HUES64 (cell line): ENCODE measurements around the gene C15orf61.

ENCODE experiments used
- H3K27ac ChIP-seq: 2 replicates; pipeline ENCODE4 v1.7.0; 2013; ENCODE audit warnings: low read depth, low read length, inconsistent platforms
- H3K27me3 ChIP-seq: 2 replicates; pipeline ENCODE4 v1.6.1; 2013; ENCODE audit warnings: mild to moderate bottlenecking, low read length; ENCODE audit not compliant: insufficient read depth
- H3K36me3 ChIP-seq: 2 replicates; pipeline ENCODE4 v1.6.1; 2013; ENCODE audit warnings: mild to moderate bottlenecking, low read length; ENCODE audit not compliant: insufficient read depth
- H3K4me1 ChIP-seq: 2 replicates; pipeline ENCODE4 v1.6.1; 2013; ENCODE audit warnings: mild to moderate bottlenecking, low read length, moderate library complexity; ENCODE audit not compliant: insufficient read depth
- H3K4me3 ChIP-seq: 2 replicates; pipeline ENCODE4 v1.5.1; 2013; ENCODE audit warnings: mild to moderate bottlenecking, low read length, moderate library complexity
- H3K9ac ChIP-seq: 2 replicates; pipeline ENCODE4 v1.6.1; 2013; ENCODE audit warnings: mild to moderate bottlenecking, low read depth, low read length
- H3K9me3 ChIP-seq: 2 replicates; pipeline ENCODE4 v1.6.1; 2013; ENCODE audit warnings: low read depth, low read length; ENCODE audit not compliant: insufficient read depth
- WGBS: fragments of 150-250, 120-280 bp; methylation state at CpG from one replicate; pipeline ENCODE4 v1.1.7; 2013; ENCODE audit warnings: missing lambda C conversion rate; 5-methylcytosine and 5-hydroxymethylcytosine counted together

Gene C15orf61

GRCh38 chr15:67504796-67505195, 16.1 kb upstream of the C15orf61 start:
- Histone ChIP-seq H3K36me3 (no peaks in the 10 kb centered on the region), H3K27ac (no peak overlapping the region), H3K9me3 (no peaks in the 10 kb centered on the region), H3K4me1 (peaks cover 22% of the 10 kb centered on the region), H3K27me3 (no peaks in the 10 kb centered on the region), H3K4me3 (no peak overlapping the region), H3K9ac (no peak overlapping the region)
- WGBS: 95% methylated on average over 5 of the region's 5 CpGs

GRCh38 chr15:67505675-67506572, 15.0 kb upstream of the C15orf61 start:
- Histone ChIP-seq H3K9ac (no peak overlapping the region), H3K27me3 (no peaks in the 10 kb centered on the region), H3K9me3 (no peaks in the 10 kb centered on the region), H3K4me3 (no peak overlapping the region), H3K4me1 (peaks cover 22% of the 10 kb centered on the region), H3K36me3 (no peaks in the 10 kb centered on the region), H3K27ac (no peak overlapping the region)
- WGBS: 95% methylated on average over 2 of the region's 5 CpGs

DNA sequence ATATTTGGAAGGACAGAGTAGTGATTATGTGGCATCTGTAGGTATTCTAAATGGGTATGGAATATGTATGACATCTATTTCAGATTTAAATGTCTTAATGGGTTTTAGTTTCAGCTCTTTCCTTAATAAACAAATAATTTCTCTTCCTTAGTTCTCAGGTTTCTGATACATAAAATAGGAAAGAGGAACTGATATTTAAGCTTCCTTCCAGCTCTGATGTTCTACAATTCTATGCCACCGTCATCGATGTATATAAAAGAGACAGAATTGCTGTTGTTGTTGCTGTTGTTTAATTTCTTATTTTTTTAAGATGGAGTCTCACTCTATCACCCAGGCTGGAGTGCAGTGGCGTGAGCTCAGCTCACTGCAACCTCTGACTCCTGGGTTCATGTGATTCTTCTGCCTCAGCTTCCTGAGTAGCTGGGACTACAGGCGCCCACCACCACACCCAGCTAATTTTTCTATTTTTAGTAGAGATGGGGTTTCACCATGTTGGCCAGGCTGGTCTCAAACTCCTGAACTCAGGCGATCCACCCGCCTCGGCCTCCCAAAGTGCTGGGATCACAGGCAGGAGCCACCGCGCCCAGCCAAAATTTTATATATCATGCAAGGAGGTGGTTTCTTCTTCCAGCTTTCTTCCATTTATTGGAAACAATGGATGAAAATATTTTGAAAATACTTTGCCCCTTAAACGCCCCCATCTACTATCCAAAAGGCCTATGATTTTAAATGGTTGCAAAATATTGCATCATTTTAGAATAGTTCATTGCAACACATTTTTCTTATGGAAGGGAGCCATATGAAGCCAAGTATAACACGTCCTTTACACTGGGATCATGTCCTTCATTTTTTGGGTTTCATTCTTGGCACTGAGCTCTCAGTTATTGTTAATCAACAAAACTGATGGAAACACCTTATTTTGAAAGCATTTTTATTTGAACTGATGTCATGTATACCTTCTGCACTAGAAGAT, 13.9 kb upstream of the C15orf61 start:
- H3K4me1 ChIP-seq: peaks cover 14% of the 10 kb centered on the region
- no peak overlapping the region for H3K27ac ChIP-seq
- no peak overlapping the region for H3K9ac ChIP-seq
- WGBS: 96% methylated on average over 9 of the region's 11 CpGs
- no peaks in the 10 kb centered on the region for H3K27me3 ChIP-seq
- H3K36me3 ChIP-seq: no peaks in the 10 kb centered on the region
- H3K9me3 ChIP-seq: no peaks in the 10 kb centered on the region
- no peak overlapping the region for H3K4me3 ChIP-seq

DNA sequence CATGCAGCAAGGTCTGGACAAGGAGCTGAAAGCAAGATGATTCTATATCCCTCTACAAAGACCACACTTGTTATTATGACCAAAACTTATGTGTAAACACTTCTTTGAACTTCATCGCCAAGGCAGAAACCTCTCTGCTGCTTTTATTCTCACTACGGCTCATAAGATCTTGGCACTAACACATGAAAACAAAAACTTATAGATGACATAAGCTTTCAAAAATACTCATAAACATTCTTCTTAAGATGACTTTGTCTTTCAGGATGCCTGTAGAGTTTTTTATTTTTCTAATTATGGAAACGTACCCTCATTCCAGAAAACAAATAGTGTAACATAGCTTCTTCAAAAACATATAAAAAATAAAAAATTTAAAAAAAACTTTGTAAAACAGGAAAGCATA, 12.5 kb upstream of the C15orf61 start:
- Histone ChIP-seq H3K9me3 (no peaks in the 10 kb centered on the region), H3K27me3 (no peaks in the 10 kb centered on the region), H3K4me3 (no peak overlapping the region), H3K9ac (no peak overlapping the region), H3K4me1 (peaks cover 9% of the 10 kb centered on the region; the same call in 1 of the 2 replicates), H3K36me3 (no peaks in the 10 kb centered on the region), H3K27ac (no peak overlapping the region)
- 97% methylated on average over 2 of the region's 3 CpGs for WGBS

- WGBS: 95% methylated on average over 4 of the region's 4 CpGs
- Histone ChIP-seq H3K27ac (no peak overlapping the region), H3K36me3 (no peaks in the 10 kb centered on the region), H3K4me1 (no peaks in the 10 kb centered on the region), H3K9me3 (no peaks in the 10 kb centered on the region), H3K27me3 (no peaks in the 10 kb centered on the region), H3K4me3 (no peak overlapping the region), H3K9ac (no peak overlapping the region)
Observed at GRCh38 chr15:67509918-67510317, 11.0 kb upstream of the C15orf61 start.

- WGBS: 97% methylated on average over 6 of the region's 7 CpGs
- Histone ChIP-seq H3K27me3 (no peaks in the 10 kb centered on the region), H3K27ac (no peak overlapping the region), H3K9ac (no peak overlapping the region), H3K36me3 (no peaks in the 10 kb centered on the region), H3K4me3 (no peak overlapping the region), H3K9me3 (no peaks in the 10 kb centered on the region), H3K4me1 (no peaks in the 10 kb centered on the region)
Observed at GRCh38 chr15:67510597-67511190, 10.2 kb upstream of the C15orf61 start.

DNA sequence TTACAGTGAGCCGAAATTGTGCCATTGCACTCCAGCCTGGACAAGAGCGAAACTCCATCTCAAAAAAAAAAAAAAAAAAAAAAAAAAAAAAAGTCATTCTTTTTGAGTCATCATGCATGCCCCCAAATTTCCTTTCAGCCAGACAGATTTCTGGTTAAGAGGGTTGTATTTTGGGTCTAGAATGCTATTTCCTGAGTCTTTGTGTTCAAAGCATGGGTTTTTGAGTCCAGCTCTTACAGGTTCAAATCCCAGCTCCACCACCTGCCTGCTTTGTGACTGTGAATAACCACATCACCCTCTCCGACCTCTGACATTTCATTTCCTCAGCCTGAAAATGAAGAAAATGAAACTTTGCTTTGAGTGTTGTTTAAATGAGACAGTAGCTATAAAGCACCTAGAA, 9.3 kb upstream of the C15orf61 start:
- H3K9me3 ChIP-seq: no peaks in the 10 kb centered on the region
- no peaks in the 10 kb centered on the region for H3K27me3 ChIP-seq
- no peak overlapping the region for H3K4me3 ChIP-seq
- H3K27ac ChIP-seq: no peak overlapping the region
- no peaks in the 10 kb centered on the region for H3K4me1 ChIP-seq
- H3K36me3 ChIP-seq: no peaks in the 10 kb centered on the region
- 96% methylated on average over 2 of the region's 3 CpGs for WGBS
- no peak overlapping the region for H3K9ac ChIP-seq

DNA sequence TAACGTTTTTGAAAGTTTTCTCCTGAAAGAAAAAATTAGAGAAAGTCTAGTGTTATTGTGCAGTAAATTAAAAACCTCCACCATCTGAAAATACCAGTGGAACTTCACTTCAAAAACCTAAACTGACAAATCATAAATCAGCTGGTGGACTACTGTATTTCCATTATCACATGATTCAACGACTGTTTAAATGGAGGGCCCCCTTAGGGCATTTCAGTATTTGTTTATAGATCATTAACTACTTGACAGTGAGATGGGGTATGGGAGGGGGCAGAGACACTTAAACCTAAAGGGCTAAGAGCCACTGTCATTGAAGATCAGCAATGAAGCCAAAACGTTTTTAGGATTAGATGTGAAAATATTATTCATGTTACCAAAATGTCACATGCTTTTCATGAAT, 8.8 kb upstream of the C15orf61 start:
- Histone ChIP-seq H3K27ac (no peak overlapping the region), H3K9me3 (no peaks in the 10 kb centered on the region), H3K9ac (no peak overlapping the region), H3K4me1 (no peaks in the 10 kb centered on the region), H3K4me3 (no peak overlapping the region), H3K36me3 (no peaks in the 10 kb centered on the region), H3K27me3 (no peaks in the 10 kb centered on the region)
- WGBS: 89% methylated on average over 2 of the region's 3 CpGs

GRCh38 chr15:67512933-67513714, 7.8 kb upstream of the C15orf61 start:
- Histone ChIP-seq H3K27me3 (no peaks in the 10 kb centered on the region), H3K9me3 (no peaks in the 10 kb centered on the region), H3K36me3 (no peaks in the 10 kb centered on the region), H3K4me3 (no peak overlapping the region), H3K4me1 (no peaks in the 10 kb centered on the region), H3K9ac (no peak overlapping the region), H3K27ac (no peak overlapping the region)
- 86% methylated on average over 9 of the region's 9 CpGs for WGBS

DNA sequence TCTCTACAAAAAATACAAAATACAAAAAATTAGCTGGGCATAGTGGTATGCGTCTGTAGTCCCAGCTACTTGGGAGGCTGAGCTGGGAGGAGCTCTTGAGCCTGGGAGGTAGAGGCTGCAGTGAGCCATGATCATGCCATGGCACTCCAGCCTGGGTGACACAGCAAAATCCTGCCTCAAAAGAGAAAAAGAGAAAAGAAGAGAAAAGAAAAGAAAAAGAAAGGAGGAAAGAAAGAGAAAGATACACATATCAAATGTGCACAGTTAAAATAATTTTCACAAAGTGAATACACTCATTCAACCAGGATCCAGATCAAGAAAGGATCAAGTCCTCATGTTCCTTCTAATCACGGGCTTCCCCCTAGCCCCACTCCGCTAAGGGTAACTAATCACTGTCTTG, 5.8 kb upstream of the C15orf61 start:
- Histone ChIP-seq H3K27ac (no peak overlapping the region), H3K27me3 (no peaks in the 10 kb centered on the region), H3K4me1 (no peaks in the 10 kb centered on the region), H3K36me3 (no peaks in the 10 kb centered on the region), H3K9ac (no peak overlapping the region), H3K4me3 (no peak overlapping the region), H3K9me3 (no peaks in the 10 kb centered on the region)
- 96% methylated on average over 3 of the region's 3 CpGs for WGBS
